ENCODE results near the gene SPN.
"Not testable (repeated sequence)": the region's sequence is repeated elsewhere in the genome, so short reads cannot be mapped to it uniquely, and the experiment has no call there.

DNA sequence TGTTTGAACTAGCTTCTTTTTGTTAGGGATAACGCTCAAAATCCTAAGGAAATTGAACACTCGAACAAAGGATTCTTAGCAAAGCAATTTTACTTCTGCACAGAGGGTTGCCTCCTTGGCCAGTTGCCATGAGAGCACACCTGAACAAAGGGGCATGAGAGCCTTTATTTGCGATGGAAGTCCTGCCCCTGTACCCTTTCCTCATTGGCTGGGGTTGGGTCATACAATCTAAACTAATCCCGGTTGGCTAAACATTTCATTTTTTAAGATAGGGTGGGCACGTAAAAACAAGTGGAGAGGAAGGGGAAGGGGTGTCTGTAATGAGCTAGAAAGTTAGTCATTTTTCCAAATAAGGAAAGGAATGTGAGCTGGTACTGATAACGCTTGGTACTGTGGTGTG, 46.6 kb downstream of the SPN start:
- TF ChIP-seq, protein P1, sequence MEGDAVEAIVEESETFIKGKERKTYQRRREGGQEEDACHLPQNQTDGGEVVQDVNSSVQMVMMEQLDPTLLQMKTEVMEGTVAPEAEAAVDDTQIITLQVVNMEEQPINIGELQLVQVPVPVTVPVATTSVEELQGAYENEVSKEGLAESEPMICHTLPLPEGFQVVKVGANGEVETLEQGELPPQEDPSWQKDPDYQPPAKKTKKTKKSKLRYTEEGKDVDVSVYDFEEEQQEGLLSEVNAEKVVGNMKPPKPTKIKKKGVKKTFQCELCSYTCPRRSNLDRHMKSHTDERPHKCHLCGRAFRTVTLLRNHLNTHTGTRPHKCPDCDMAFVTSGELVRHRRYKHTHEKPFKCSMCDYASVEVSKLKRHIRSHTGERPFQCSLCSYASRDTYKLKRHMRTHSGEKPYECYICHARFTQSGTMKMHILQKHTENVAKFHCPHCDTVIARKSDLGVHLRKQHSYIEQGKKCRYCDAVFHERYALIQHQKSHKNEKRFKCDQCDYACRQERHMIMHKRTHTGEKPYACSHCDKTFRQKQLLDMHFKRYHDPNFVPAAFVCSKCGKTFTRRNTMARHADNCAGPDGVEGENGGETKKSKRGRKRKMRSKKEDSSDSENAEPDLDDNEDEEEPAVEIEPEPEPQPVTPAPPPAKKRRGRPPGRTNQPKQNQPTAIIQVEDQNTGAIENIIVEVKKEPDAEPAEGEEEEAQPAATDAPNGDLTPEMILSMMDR (IDR thresholded peaks at IDR 0.05), result not testable (repeated sequence)
- TF ChIP-seq POLR2A (IDR thresholded peaks at IDR 0.05), result not testable (repeated sequence)

All from ovary (tissue), 3 donors.